Neuronal stem cell (in vitro differentiated cells): Measurements from ENCODE around the gene STK32B.
"Not testable (repeated sequence)": the region's sequence is repeated elsewhere in the genome, so short reads cannot be mapped to it uniquely, and the experiment has no call there.

Experiments
- DNase-seq: peaks from one replicate; pipeline ENCODE4 v3.0.0-alpha.2; 2013; ENCODE audit warnings: low spot score
- H2AFZ ChIP-seq: one replicate; pipeline ENCODE4 v1.6.1; 2013; ENCODE audit warnings: mild to moderate bottlenecking, low read length, inconsistent platforms
- H2AK5ac ChIP-seq: 2 replicates; pipeline ENCODE4 v1.6.1; 2013; ENCODE audit warnings: low read depth, mild to moderate bottlenecking, inconsistent platforms, low read length, moderate library complexity, mixed read lengths
- H2BK120ac ChIP-seq: 2 replicates; pipeline ENCODE4 v1.6.1; 2013; ENCODE audit warnings: low read depth, mild to moderate bottlenecking, inconsistent platforms, low read length, moderate library complexity, mixed read lengths
- H2BK12ac ChIP-seq: one replicate; pipeline ENCODE4 v1.6.1; 2013; ENCODE audit warnings: low read length, inconsistent platforms
- H2BK15ac ChIP-seq: 2 replicates; pipeline ENCODE4 v1.6.1; 2013; ENCODE audit warnings: mild to moderate bottlenecking, low read length, inconsistent platforms, mixed read lengths
- H2BK5ac ChIP-seq: one replicate; pipeline ENCODE4 v1.6.1; 2013; ENCODE audit warnings: inconsistent platforms, mild to moderate bottlenecking, low read length, moderate library complexity
- H3K14ac ChIP-seq: one replicate; pipeline ENCODE4 v1.6.1; 2013; ENCODE audit warnings: low read length, inconsistent platforms
- H3K18ac ChIP-seq: 2 replicates; pipeline ENCODE4 v1.6.1; 2013; ENCODE audit warnings: low read length, inconsistent platforms
- H3K23ac ChIP-seq: 2 replicates; pipeline ENCODE4 v1.6.1; 2013; ENCODE audit warnings: low read depth, mild to moderate bottlenecking, mixed read lengths, low read length, inconsistent platforms; ENCODE audit not compliant: poor library complexity
- H3K27ac ChIP-seq: replicated peaks from 3 replicates; pipeline ENCODE4 v1.5.1; 2013; ENCODE audit warnings: low read length, inconsistent platforms
- H3K27me3 ChIP-seq, 3 experiments: 2 replicates each; pipeline ENCODE4 v1.6.1; 2013; ENCODE audit warnings: low read length in 3 of 3, mild to moderate bottlenecking in 2 of 3, inconsistent platforms in 1 of 3, low read depth in 1 of 3, mixed read lengths in 1 of 3, moderate library complexity in 1 of 3; ENCODE audit not compliant: control insufficient read depth in 3 of 3, insufficient read depth in 3 of 3
- H3K36me3 ChIP-seq, 2 donors: replicated peaks in 1 of 2; 2 replicates each; pipeline ENCODE4 v1.6.1; 2013; ENCODE audit warnings: low read length in 2 of 2; ENCODE audit not compliant: control insufficient read depth in 2 of 2, insufficient read depth in 2 of 2
- H3K4ac ChIP-seq: 2 replicates; pipeline ENCODE4 v1.6.1; 2013; ENCODE audit warnings: inconsistent platforms, mild to moderate bottlenecking, low read length, moderate library complexity
- H3K4me1 ChIP-seq, 2 donors: 1 replicate in 1 of 2; 2 replicates in 1 of 2; pipeline ENCODE4 v1.6.1; 2013; ENCODE audit warnings: low read length in 2 of 2, low read depth in 1 of 2; ENCODE audit not compliant: control insufficient read depth in 2 of 2, insufficient read depth in 1 of 2
- H3K4me2 ChIP-seq: one replicate; pipeline ENCODE4 v1.6.1; 2013; ENCODE audit warnings: mild to moderate bottlenecking, low read length, inconsistent platforms; ENCODE audit not compliant: insufficient read depth, poor library complexity, severe bottlenecking
- H3K4me3 ChIP-seq, 2 donors: 2 replicates each; pipeline ENCODE4 v1.5.1; 2013; ENCODE audit warnings: low read length in 2 of 2, mild to moderate bottlenecking in 2 of 2, inconsistent platforms in 1 of 2, moderate library complexity in 1 of 2
- H3K79me1 ChIP-seq: one replicate; pipeline ENCODE4 v1.6.1; 2013; ENCODE audit warnings: low read depth, mild to moderate bottlenecking, inconsistent platforms, low read length, moderate library complexity
- H3K9ac ChIP-seq: one replicate; pipeline ENCODE4 v1.6.1; 2013; ENCODE audit warnings: mild to moderate bottlenecking, low read depth, low read length, inconsistent platforms; ENCODE audit not compliant: poor library complexity
- H3K9me3 ChIP-seq, 2 donors: replicated peaks in 1 of 2; 2 replicates each; pipeline versions ENCODE3 to v1.6.1; 2013; ENCODE audit warnings: low read length in 2 of 2, mild to moderate bottlenecking in 2 of 2, inconsistent platforms in 1 of 2, low read depth in 1 of 2, mixed read lengths in 1 of 2, moderate library complexity in 1 of 2; ENCODE audit not compliant: control insufficient read depth in 2 of 2, insufficient read depth in 1 of 2
- H4K8ac ChIP-seq: one replicate; pipeline ENCODE4 v1.6.1; 2013; ENCODE audit warnings: low read depth, mild to moderate bottlenecking, inconsistent platforms, low read length, moderate library complexity
- H4K91ac ChIP-seq: one replicate; pipeline ENCODE4 v1.6.1; 2013; ENCODE audit warnings: low read length, low read depth, mild to moderate bottlenecking, inconsistent platforms; ENCODE audit not compliant: poor library complexity
- WGBS, 2 donors: extraction: QIAGEN DNeasy Blood & Tissue Kit; methylation state at CpG; one replicate each; pipeline ENCODE4 v1.1.7; 2013; ENCODE audit warnings: missing lambda C conversion rate in 2 of 2, mixed read lengths in 1 of 2; ENCODE audit not compliant: insufficient read length in 2 of 2, insufficient replicate concordance in 1 of 2; ENCODE audit errors: extremely low coverage in 2 of 2; 5-methylcytosine and 5-hydroxymethylcytosine counted together

STK32B gene

GRCh38 chr4:5278213-5278612 is 226.9 kb downstream of the STK32B start:
- Histone ChIP-seq H3K4me3 (no peak overlapping the region), H2BK12ac (no peak overlapping the region), H2BK120ac (no peak overlapping the region), H3K4me2 (no peak overlapping the region), H2BK15ac (no peak overlapping the region), H3K79me1 (no peaks in the 10 kb centered on the region), H3K36me3 (no peaks in the 10 kb centered on the region), H3K14ac (no peak overlapping the region), H3K9me3 (no peaks in the 10 kb centered on the region), H3K23ac (no peak overlapping the region), H4K91ac (no peak overlapping the region), H3K27me3 (no peaks in the 10 kb centered on the region), H2AFZ (no peak overlapping the region), H3K9ac (no peak overlapping the region), H3K4me1 (no peaks in the 10 kb centered on the region), H2BK5ac (no peak overlapping the region), H3K4ac (no peak overlapping the region), H4K8ac (no peak overlapping the region), H3K27ac (no peak overlapping the region), H3K18ac (no peak overlapping the region), H2AK5ac (no peak overlapping the region)
- WGBS, 2 donors: no CpG with 5 or more reads among the region's 4 CpGs
- no peak for DNase-seq

DNA sequence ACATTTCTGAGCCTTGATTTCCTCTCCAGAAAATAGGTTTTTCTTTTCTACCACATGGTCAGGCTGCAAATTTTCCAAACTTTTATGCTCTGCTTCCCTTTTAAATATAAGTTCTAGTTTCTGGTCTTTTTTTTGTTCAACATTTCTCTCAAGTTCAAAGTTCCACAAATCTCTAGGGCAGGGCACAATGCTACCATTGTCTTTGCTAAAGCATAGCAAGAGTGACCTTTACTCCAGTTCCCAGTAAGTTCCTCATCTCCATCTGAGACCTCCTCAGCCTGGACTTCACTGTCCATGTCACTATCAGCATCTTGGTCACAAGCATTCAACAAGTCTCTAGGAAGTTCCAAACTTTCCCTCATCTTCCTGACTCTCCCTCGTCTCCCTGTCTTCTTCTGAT is 228.8 kb downstream of the STK32B start:
- H3K4ac ChIP-seq, H3K4me3 ChIP-seq, H3K4me2 ChIP-seq, H4K8ac ChIP-seq, H3K79me1 ChIP-seq, H3K23ac ChIP-seq, H3K14ac ChIP-seq, H3K9ac ChIP-seq, H3K27me3 ChIP-seq, H2BK12ac ChIP-seq, H3K18ac ChIP-seq, H2AFZ ChIP-seq, DNase-seq, H2BK120ac ChIP-seq, H3K27ac ChIP-seq, H4K91ac ChIP-seq, H3K36me3 ChIP-seq, H2BK15ac ChIP-seq, H3K4me1 ChIP-seq, H3K9me3 ChIP-seq, H2AK5ac ChIP-seq, H2BK5ac ChIP-seq: not testable (repeated sequence)
- WGBS, 2 donors: no CpG with 5 or more reads among the region's 1 CpG

GRCh38 chr4:5280828-5281227 is 229.5 kb downstream of the STK32B start:
- H2BK120ac ChIP-seq: no peak overlapping the region
- no peak overlapping the region for H3K27ac ChIP-seq
- H3K18ac ChIP-seq: no peak overlapping the region
- H3K9me3 ChIP-seq: no peaks in the 10 kb centered on the region
- no peak overlapping the region for H3K14ac ChIP-seq
- H2BK12ac ChIP-seq: no peak overlapping the region
- no peak overlapping the region for H2BK15ac ChIP-seq
- no CpG with 5 or more reads among the region's 4 CpGs for WGBS, 2 donors
- no peak overlapping the region for H2BK5ac ChIP-seq
- DNase-seq: no peak
- no peaks in the 10 kb centered on the region for H3K36me3 ChIP-seq
- no peak overlapping the region for H2AK5ac ChIP-seq
- H3K23ac ChIP-seq: no peak overlapping the region
- H3K4me2 ChIP-seq: no peak overlapping the region
- H3K4me3 ChIP-seq: no peak overlapping the region
- H3K27me3 ChIP-seq: no peaks in the 10 kb centered on the region
- H3K79me1 ChIP-seq: no peaks in the 10 kb centered on the region
- no peaks in the 10 kb centered on the region for H3K4me1 ChIP-seq
- H3K4ac ChIP-seq: no peak overlapping the region
- no peak overlapping the region for H4K8ac ChIP-seq
- no peak overlapping the region for H4K91ac ChIP-seq
- H3K9ac ChIP-seq: no peak overlapping the region
- H2AFZ ChIP-seq: no peak overlapping the region

DNA sequence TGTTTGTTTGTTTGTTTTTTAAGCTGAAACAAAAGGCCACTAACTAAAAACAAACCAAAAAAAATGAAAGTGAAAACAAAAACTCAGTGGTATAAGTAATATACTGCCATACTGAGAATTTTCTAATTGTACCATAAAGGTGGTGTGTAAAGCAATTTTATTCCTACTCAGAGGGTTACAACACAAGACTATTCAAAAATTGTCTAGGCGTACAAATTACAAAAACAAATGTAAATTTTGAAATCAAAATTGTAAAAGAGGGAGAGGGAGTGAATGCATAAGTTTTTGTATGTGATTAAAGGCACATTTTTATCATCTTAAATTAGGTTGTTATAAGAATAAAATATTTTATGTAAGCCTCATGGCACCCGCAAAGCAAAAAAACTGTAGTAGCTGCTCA is 232.6 kb downstream of the STK32B start:
- H3K18ac ChIP-seq: no peak overlapping the region
- H3K27ac ChIP-seq: no peak overlapping the region
- no peaks in the 10 kb centered on the region for H3K4me1 ChIP-seq
- H3K4me2 ChIP-seq: no peak overlapping the region
- no peaks in the 10 kb centered on the region for H3K9me3 ChIP-seq
- H3K27me3 ChIP-seq: no peaks in the 10 kb centered on the region
- H2BK120ac ChIP-seq: no peak overlapping the region
- no peak overlapping the region for H2BK12ac ChIP-seq
- H3K4me3 ChIP-seq: no peak overlapping the region
- WGBS, 2 donors: no CpG with 5 or more reads among the region's 2 CpGs
- no peaks in the 10 kb centered on the region for H3K36me3 ChIP-seq
- no peak overlapping the region for H4K91ac ChIP-seq
- H2AK5ac ChIP-seq: no peak overlapping the region
- H2AFZ ChIP-seq: no peak overlapping the region
- H3K23ac ChIP-seq: no peak overlapping the region
- no peak overlapping the region for H4K8ac ChIP-seq
- DNase-seq: no peak
- H2BK15ac ChIP-seq: no peak overlapping the region
- H3K4ac ChIP-seq: no peak overlapping the region
- no peak overlapping the region for H3K14ac ChIP-seq
- H3K79me1 ChIP-seq: no peaks in the 10 kb centered on the region
- no peak overlapping the region for H3K9ac ChIP-seq
- H2BK5ac ChIP-seq: no peak overlapping the region
